IMR-90 (cell line): ENCODE measurements around the gene SLC25A21. TPM values are rescaled to one million over a fixed set of nuclear protein-coding genes. Genes with fewer than 3 reads are reported as not detected.

Experiments used
- ATAC-seq: fragments of 200-7000 bp; cut with Tn5 transposase; 2 replicates; pipeline ENCODE4 v1.9.1; 2020; ENCODE audit warnings: low read depth, mild to moderate bottlenecking, moderate library complexity
- BruUV-seq: library from RNA; stranded (reverse); fragments of 400-500 nt; replicated peaks from 2 replicates; lab custom pipeline; 2021; lab: Mats Ljungman, UMichigan
- CTCF ChIA-PET: fragments of 300-600 bp; formaldehyde crosslinking; extraction: SDS; loops from one replicate; lab custom pipeline; 2021; ENCODE audit warnings: antibody characterized with exemption; lab: Yijun Ruan, JAX
- POLR2A ChIA-PET: fragments of 300-600 bp; sonication (Branson Sonifier 250); formaldehyde crosslinking; loops from one replicate; lab custom pipeline; 2022; ENCODE audit warnings: antibody characterized with exemption; ENCODE audit not compliant: unreplicated experiment; lab: Charles Lee
- DNase-seq: peaks from one replicate; pipeline ENCODE4 v3.0.0; 2013
- H2AFZ ChIP-seq: replicated peaks from 2 replicates; pipeline ENCODE3; 2013; ENCODE audit warnings: low read length, mild to moderate bottlenecking; ENCODE audit not compliant: poor library complexity
- H2AK5ac ChIP-seq: 2 replicates; pipeline ENCODE4 v1.6.1; 2013; ENCODE audit warnings: low read depth, low read length, inconsistent platforms
- H2AK9ac ChIP-seq: replicated peaks from 2 replicates; pipeline ENCODE3; 2013; ENCODE audit warnings: mild to moderate bottlenecking, low read depth, low read length, moderate library complexity; ENCODE audit not compliant: poor library complexity
- H2BK120ac ChIP-seq: 2 replicates; pipeline ENCODE4 v1.6.1; 2013; ENCODE audit warnings: low read depth, low read length, inconsistent platforms
- H2BK15ac ChIP-seq: 3 replicates; pipeline ENCODE4 v1.6.1; 2013; ENCODE audit warnings: low read depth, low read length, inconsistent platforms
- H2BK20ac ChIP-seq: 2 replicates; pipeline ENCODE4 v1.6.1; 2013; ENCODE audit warnings: low read depth, mild to moderate bottlenecking, inconsistent platforms, low read length, moderate library complexity
- H2BK5ac ChIP-seq: 2 replicates; pipeline ENCODE4 v1.6.1; 2013; ENCODE audit warnings: mild to moderate bottlenecking, low read depth, low read length, inconsistent platforms; ENCODE audit not compliant: poor library complexity, severe bottlenecking
- H3K14ac ChIP-seq: replicated peaks from 2 replicates; pipeline ENCODE4 v1.6.1; 2013; ENCODE audit warnings: low read depth, low read length, inconsistent platforms
- H3K18ac ChIP-seq: 2 replicates; pipeline ENCODE4 v1.6.1; 2013; ENCODE audit warnings: low read depth, low read length, control low read depth
- H3K23ac ChIP-seq: 2 replicates; pipeline ENCODE4 v1.6.1; 2013; ENCODE audit warnings: low read depth, low read length, inconsistent platforms
- H3K27ac ChIP-seq: 2 replicates; pipeline ENCODE4 v1.5.1; 2013; ENCODE audit warnings: mild to moderate bottlenecking, control low read depth, low read length; ENCODE audit not compliant: insufficient read depth
- H3K27me3 ChIP-seq: 2 replicates; pipeline ENCODE4 v1.6.1; 2013; ENCODE audit warnings: low read length; ENCODE audit not compliant: control insufficient read depth, insufficient read depth
- H3K36me3 ChIP-seq: 2 replicates; pipeline ENCODE4 v1.6.1; 2013; ENCODE audit warnings: low read length, mixed read lengths; ENCODE audit not compliant: control insufficient read depth, insufficient read depth
- H3K4ac ChIP-seq: 2 replicates; pipeline ENCODE4 v1.6.1; 2013; ENCODE audit warnings: low read depth, low read length, inconsistent platforms
- H3K4me1 ChIP-seq: 2 replicates; pipeline ENCODE4 v1.6.1; 2013; ENCODE audit warnings: low read length, mixed read lengths; ENCODE audit not compliant: control insufficient read depth, insufficient read depth
- H3K4me2 ChIP-seq: 2 replicates; pipeline ENCODE4 v1.6.1; 2013; ENCODE audit warnings: low read depth, mild to moderate bottlenecking, control low read depth, low read length, moderate library complexity
- H3K4me3 ChIP-seq: 2 replicates; pipeline ENCODE4 v1.5.1; 2013; ENCODE audit warnings: low read depth, mild to moderate bottlenecking, control low read depth, low read length, moderate library complexity; ENCODE audit not compliant: insufficient read depth
- H3K56ac ChIP-seq: 2 replicates; pipeline ENCODE4 v1.6.1; 2013; ENCODE audit warnings: low read length, inconsistent platforms; ENCODE audit not compliant: insufficient read depth; ENCODE audit errors: extremely low read depth
- H3K79me1 ChIP-seq, 2 experiments: 2 replicates each; pipeline ENCODE4 v1.6.1; 2013; ENCODE audit warnings: low read length in 2 of 2, inconsistent platforms in 1 of 2, low read depth in 1 of 2
- H3K9ac ChIP-seq: 2 replicates; pipeline ENCODE4 v1.6.1; 2013; ENCODE audit warnings: low read depth, low read length, control low read depth
- H3K9me1 ChIP-seq: 2 replicates; pipeline ENCODE4 v1.6.1; 2013; ENCODE audit warnings: low read length, inconsistent platforms; ENCODE audit not compliant: insufficient read depth
- H3K9me3 ChIP-seq: 2 replicates; pipeline ENCODE4 v1.6.1; 2013; ENCODE audit warnings: low read length; ENCODE audit not compliant: control insufficient read depth, insufficient read depth
- H4K20me1 ChIP-seq: 2 replicates; pipeline ENCODE4 v1.6.1; 2013; ENCODE audit warnings: low read length, inconsistent platforms; ENCODE audit not compliant: insufficient read depth
- H4K5ac ChIP-seq: 2 replicates; pipeline ENCODE4 v1.6.1; 2013; ENCODE audit warnings: mild to moderate bottlenecking, low read depth, low read length, control low read depth
- H4K8ac ChIP-seq, 2 experiments: 2 replicates each; pipeline ENCODE4 v1.6.1; 2013; ENCODE audit warnings: low read depth in 2 of 2, low read length in 2 of 2, control low read depth in 1 of 2, inconsistent platforms in 1 of 2
- H4K91ac ChIP-seq: 2 replicates; pipeline ENCODE4 v1.6.1; 2013; ENCODE audit warnings: low read depth, low read length, inconsistent platforms; ENCODE audit not compliant: insufficient read depth
- BHLHE40 ChIP-seq: fragments of 150-350 bp; IDR thresholded peaks from 2 replicates; pipeline ENCODE4 v1.6.1; 2016; ENCODE audit warnings: mild to moderate bottlenecking, low read depth, low read length
- CEBPB ChIP-seq: IDR thresholded peaks from 2 replicates; pipeline ENCODE4 v1.6.1; 2012; ENCODE audit warnings: low read depth, low read length, improper control_type of control experiment
- CHD1 ChIP-seq: IDR thresholded peaks from 2 replicates; pipeline ENCODE4 v1.6.1; 2012; ENCODE audit warnings: low read depth, low read length, improper control_type of control experiment
- ELK1 ChIP-seq: fragments of 150-350 bp; IDR thresholded peaks from 2 replicates; pipeline ENCODE4 v1.6.1; 2016; ENCODE audit warnings: low read depth, mild to moderate bottlenecking, low read length, moderate library complexity, borderline replicate concordance
- FOS ChIP-seq: fragments of 150-350 bp; IDR thresholded peaks from 2 replicates; pipeline ENCODE4 v1.6.1; 2016; ENCODE audit warnings: low read depth, low read length
- MAFK ChIP-seq: IDR thresholded peaks from 2 replicates; pipeline ENCODE4 v1.6.1; 2012; ENCODE audit warnings: low read depth, low read length, improper control_type of control experiment
- MAZ ChIP-seq: IDR thresholded peaks from 2 replicates; pipeline ENCODE4 v1.6.1; 2012; ENCODE audit warnings: low read depth, mild to moderate bottlenecking, low read length, improper control_type of control experiment, moderate library complexity, borderline replicate concordance
- MXI1 ChIP-seq: IDR thresholded peaks from 2 replicates; pipeline ENCODE4 v1.6.1; 2012; ENCODE audit warnings: low read depth, mild to moderate bottlenecking, low read length, moderate library complexity, borderline replicate concordance
- POLR2A ChIP-seq: IDR thresholded peaks from 2 replicates; pipeline ENCODE4 v1.6.1; 2012; ENCODE audit warnings: mild to moderate bottlenecking, low read depth, low read length
- RAD21 ChIP-seq: IDR thresholded peaks from 2 replicates; pipeline ENCODE4 v1.6.1; 2012; ENCODE audit warnings: low read length, improper control_type of control experiment
- RCOR1 ChIP-seq: IDR thresholded peaks from 2 replicates; pipeline ENCODE4 v1.6.1; 2012; ENCODE audit warnings: mild to moderate bottlenecking, low read length, improper control_type of control experiment; ENCODE audit not compliant: insufficient replicate concordance
- RFX5 ChIP-seq: IDR thresholded peaks from 2 replicates; pipeline ENCODE4 v1.8.0; 2012; ENCODE audit warnings: low read depth, mild to moderate bottlenecking, low read length, moderate library complexity
- SMC3 ChIP-seq: fragments of 150-350 bp; IDR thresholded peaks from 2 replicates; pipeline ENCODE4 v1.6.1; 2016; ENCODE audit warnings: low read depth, mild to moderate bottlenecking, antibody characterized with exemption, low read length, moderate library complexity
- WGBS, 2 experiments: methylation state at CpG; one replicate each; pipeline versions ENCODE4 v1.1.5 to v1.1.7; 2013; ENCODE audit warnings: missing lambda C conversion rate in 2 of 2; ENCODE audit not compliant: insufficient read length in 1 of 2; ENCODE audit errors: extremely low coverage in 2 of 2; 5-methylcytosine and 5-hydroxymethylcytosine counted together
- dilution Hi-C: fragments of 300-500 bp; cut with HindIII; formaldehyde crosslinking; loops from one replicate; pipeline ENCODE4 v1.14.3; 2018; ENCODE audit warnings: low sequenced_read_pairs; ENCODE audit not compliant: unreplicated experiment
- in situ Hi-C: fragments of 300-500 bp; cut with MboI; formaldehyde crosslinking; loops from 3 replicates; pipeline ENCODE4 v1.14.3; 2019; ENCODE audit warnings: low sequenced_read_pairs, inconsistent platforms, mixed read lengths
- intact Hi-C: fragments of 100-400 bp; cut with micrococcal nuclease; formaldehyde crosslinking; loops from 2 replicates; pipeline ENCODE4 v1.10.0; 2022
- polyA plus RNA-seq, 3 experiments: library from polyadenylated mRNA; depleted of rRNA; stranded (reverse); fragments of >200 nt; gene quantifications; 2 replicates each; pipeline ENCODE4 v1.2.3, GENCODE V29; 2012; ENCODE audit warnings: low replicate concordance in 1 of 3
- total RNA-seq: library from RNA; depleted of rRNA; stranded (reverse); fragments of >200 nt; gene quantifications from 2 replicates; pipeline ENCODE4 v1.2.3, GENCODE V29; 2012
- TF ChIP-seq, protein P1 (sequence below): fragments of 150-350 bp; IDR thresholded peaks from 2 replicates; pipeline ENCODE4 v1.6.1; 2017; ENCODE audit warnings: mild to moderate bottlenecking, antibody characterized with exemption, low read length, low read depth

The SLC25A21 gene
- total and polyA plus RNA-seq, 2 of the 4 experiments (the other 2 are of a cell fraction) = 0.62 to 0.90 TPM

GRCh38 chr14:36939265-36939664 is 233.1 kb downstream of the SLC25A21 start:
- DNase-seq = no peak
- no peak overlapping the region for H2BK120ac ChIP-seq
- no peak overlapping the region for H3K9ac ChIP-seq
- no peak overlapping the region for H3K14ac ChIP-seq
- dilution Hi-C loops (no loop called here), in situ Hi-C loops (no loop called here), intact Hi-C loops (no loop called here)
- H3K4ac ChIP-seq = no peak overlapping the region
- H3K27me3 ChIP-seq = no peaks in the 10 kb centered on the region
- no peak overlapping the region for H3K18ac ChIP-seq
- H3K36me3 ChIP-seq = no peaks in the 10 kb centered on the region
- no TSS peak for BruUV-seq
- no peak overlapping the region for H3K27ac ChIP-seq
- ChIA-PET CTCF (interaction anchor here (2.2 kb wide), 1 partner anchor 178 kb away, joined by 5 read pairs; no protein-coding TSS in a partner anchor), POLR2A (interaction anchor here (0.6 kb wide), 1 partner anchor 626 kb away, joined by 4 read pairs; no protein-coding TSS in a partner anchor)
- WGBS, 2 experiments = no CpG with 5 or more reads among the region's 2 CpGs
- H2AFZ ChIP-seq = no peak overlapping the region
- peaks cover 3% of the 10 kb centered on the region for H3K4me1 ChIP-seq
- no peak overlapping the region for H4K8ac ChIP-seq
- H3K4me3 ChIP-seq = no peak overlapping the region
- no peak for TF ChIP-seq RFX5
- no peak for TF ChIP-seq RCOR1
- TF ChIP-seq SMC3 = no peak
- TF ChIP-seq POLR2A = no peak
- no peak for TF ChIP-seq FOS
- TF ChIP-seq RAD21 = no peak
- TF ChIP-seq ELK1 = no peak
- no peak for TF ChIP-seq MAZ
- no peak for TF ChIP-seq BHLHE40
- TF ChIP-seq MXI1 = no peak
- TF ChIP-seq CEBPB = no peak
- TF ChIP-seq CHD1 = no peak
- no peak for TF ChIP-seq MAFK
- TF ChIP-seq, protein P1, sequence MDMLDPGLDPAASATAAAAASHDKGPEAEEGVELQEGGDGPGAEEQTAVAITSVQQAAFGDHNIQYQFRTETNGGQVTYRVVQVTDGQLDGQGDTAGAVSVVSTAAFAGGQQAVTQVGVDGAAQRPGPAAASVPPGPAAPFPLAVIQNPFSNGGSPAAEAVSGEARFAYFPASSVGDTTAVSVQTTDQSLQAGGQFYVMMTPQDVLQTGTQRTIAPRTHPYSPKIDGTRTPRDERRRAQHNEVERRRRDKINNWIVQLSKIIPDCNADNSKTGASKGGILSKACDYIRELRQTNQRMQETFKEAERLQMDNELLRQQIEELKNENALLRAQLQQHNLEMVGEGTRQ = no peak
- H3K9me1 ChIP-seq = peaks cover 9% of the 10 kb centered on the region
- H4K5ac ChIP-seq = no peak overlapping the region
- H3K4me2 ChIP-seq = no peak overlapping the region
- no peak overlapping the region for H3K56ac ChIP-seq
- no peaks in the 10 kb centered on the region for H3K9me3 ChIP-seq
- H3K79me1 ChIP-seq = no peaks in the 10 kb centered on the region; a peak in 1 of 4 replicates
- H2AK9ac ChIP-seq = no peak overlapping the region
- no peak overlapping the region for H4K91ac ChIP-seq
- ATAC-seq = no peak
- no peak overlapping the region for H2BK15ac ChIP-seq
- no peak overlapping the region for H2BK20ac ChIP-seq
- no peak overlapping the region for H2AK5ac ChIP-seq
- no peak overlapping the region for H3K23ac ChIP-seq
- no peaks in the 10 kb centered on the region for H4K20me1 ChIP-seq
- H2BK5ac ChIP-seq = no peak overlapping the region
